ENCODE measurements around the gene EFNA3.

DNA sequence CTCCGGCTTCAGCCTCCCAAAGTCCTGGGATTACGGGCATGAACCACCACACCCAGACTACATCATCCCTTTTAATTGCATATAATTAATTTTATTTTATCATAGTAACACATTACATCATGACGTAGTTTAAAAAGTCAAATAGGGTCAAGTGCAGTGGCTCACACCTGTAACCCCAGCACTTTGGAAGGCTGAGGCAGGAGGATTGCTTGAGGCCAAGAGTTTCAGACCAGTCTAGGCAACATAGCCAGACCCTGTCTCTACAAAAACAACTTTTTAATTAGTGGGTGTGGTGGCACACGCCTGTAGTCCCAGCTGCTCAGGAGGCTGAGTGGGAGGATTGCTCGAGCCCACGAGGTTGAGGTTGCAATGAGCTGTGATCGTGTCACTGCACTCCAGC lies 20.7 kb downstream of the EFNA3 start:
- TF ChIP-seq CTCF (IDR thresholded peaks at IDR 0.05; ENCODE audit: insufficient read depth, low read length, poor library complexity, severe bottlenecking) (no peak), EZH2phosphoT487 (conservative IDR thresholded peaks at IDR 0.05; ENCODE audit: low read length) (no peak)

Measured in SU-DHL-6 (cell line).